ENCODE data around the gene SLC25A40. TPM values are rescaled to one million over a fixed set of nuclear protein-coding genes. Genes with fewer than 3 reads are reported as not detected.
A peak's percentile ranks its signal among the peaks of the same experiment; 100 is the strongest.

Gene SLC25A40
- total and polyA plus RNA-seq, 2 experiments from 2014 or later, result 6.3 to 19.0 TPM

GRCh38 chr7:87818336-87818735 is 57.8 kb downstream of the SLC25A40 start:
- no peak for DNase-seq
- Histone ChIP-seq H3K4me2 (ENCODE audit: unreplicated experiment) (no peak overlapping the region), H2AFZ (no peak overlapping the region), H3K4me3 (no peak overlapping the region), H3K9me3 (ENCODE audit: low read depth) (no peaks in the 10 kb centered on the region), H3K27me3 (replicated peaks; ENCODE audit: insufficient read depth) (no peaks in the 10 kb centered on the region), H3K9me2 (ENCODE audit: insufficient read depth) (no peaks in the 10 kb centered on the region), H3K27ac (no peak overlapping the region), H3K4me1 (ENCODE audit: insufficient read depth) (no peaks in the 10 kb centered on the region), H4K20me1 (ENCODE audit: insufficient read depth) (no peaks in the 10 kb centered on the region), H3F3A (ENCODE audit: insufficient read depth) (no peaks in the 10 kb centered on the region), H3K79me2 (ENCODE audit: insufficient read depth) (no peaks in the 10 kb centered on the region), H3K9ac (no peak overlapping the region), H3K36me3 (ENCODE audit: low read depth) (no peaks in the 10 kb centered on the region)
- in situ Hi-C loops (cut with MboI), result no loop called here
- TF ChIP-seq EZH2phosphoT487 (IDR thresholded peaks at IDR 0.05; ENCODE audit: insufficient read depth, low read depth), result no peak
- TF ChIP-seq EZH2 (IDR thresholded peaks at IDR 0.05; ENCODE audit: insufficient read depth, poor library complexity, severe bottlenecking), result no peak

- H3K27ac ChIP-seq, result no peak overlapping the region
- TF ChIP-seq EZH2phosphoT487 (IDR thresholded peaks at IDR 0.05; ENCODE audit: insufficient read depth, low read depth) (no peak), EZH2 (IDR thresholded peaks at IDR 0.05; ENCODE audit: insufficient read depth, poor library complexity, severe bottlenecking) (no peak)
- no peaks in the 10 kb centered on the region for H3K9me2 ChIP-seq (ENCODE audit: insufficient read depth)
- no peak for DNase-seq
- WGBS, 2 experiments (ENCODE audit: low coverage in 1 of 2, low lambda C conversion rate in 2 of 2, missing lambda C conversion rate in 2 of 2), result 84 to 89% methylated on average over 1 of the region's 1 CpG
- H3K4me1 ChIP-seq (ENCODE audit: insufficient read depth), result no peaks in the 10 kb centered on the region
- in situ Hi-C loops (cut with MboI), result no loop called here
- no peak overlapping the region for H2AFZ ChIP-seq
- H3F3A ChIP-seq (ENCODE audit: insufficient read depth), result no peaks in the 10 kb centered on the region
- H3K4me2 ChIP-seq (ENCODE audit: unreplicated experiment), result no peak overlapping the region
- no peak overlapping the region for H3K4me3 ChIP-seq
- H3K9ac ChIP-seq, result no peak overlapping the region
- H3K79me2 ChIP-seq (ENCODE audit: insufficient read depth), result no peaks in the 10 kb centered on the region
- no peaks in the 10 kb centered on the region for H3K9me3 ChIP-seq (ENCODE audit: low read depth)
- no peaks in the 10 kb centered on the region for H3K36me3 ChIP-seq (ENCODE audit: low read depth)
- no peaks in the 10 kb centered on the region for H4K20me1 ChIP-seq (ENCODE audit: insufficient read depth)
- H3K27me3 ChIP-seq (replicated peaks; ENCODE audit: insufficient read depth), result no peaks in the 10 kb centered on the region
Measured at GRCh38 chr7:87816389-87816788, 59.8 kb downstream of the SLC25A40 start.

GRCh38 chr7:87810726-87811125 is 65.4 kb downstream of the SLC25A40 start:
- in situ Hi-C loops (cut with MboI), result no loop called here
- 71 to 73% methylated on average over 2 of the region's 2 CpGs for WGBS, 2 experiments (ENCODE audit: low coverage in 1 of 2, low lambda C conversion rate in 2 of 2, missing lambda C conversion rate in 2 of 2)
- Histone ChIP-seq H2AFZ (no peak overlapping the region), H3K4me2 (ENCODE audit: unreplicated experiment) (no peak overlapping the region), H3K9me3 (ENCODE audit: low read depth) (no peaks in the 10 kb centered on the region), H3K4me3 (no peak overlapping the region), H3K79me2 (ENCODE audit: insufficient read depth) (no peaks in the 10 kb centered on the region), H3K27ac (no peak overlapping the region), H3K9ac (no peak overlapping the region), H3F3A (ENCODE audit: insufficient read depth) (no peaks in the 10 kb centered on the region), H3K9me2 (ENCODE audit: insufficient read depth) (no peaks in the 10 kb centered on the region), H3K27me3 (replicated peaks; ENCODE audit: insufficient read depth) (no peaks in the 10 kb centered on the region), H4K20me1 (ENCODE audit: insufficient read depth) (no peaks in the 10 kb centered on the region), H3K36me3 (ENCODE audit: low read depth) (no peaks in the 10 kb centered on the region), H3K4me1 (ENCODE audit: insufficient read depth) (no peaks in the 10 kb centered on the region)
- TF ChIP-seq EZH2 (IDR thresholded peaks at IDR 0.05; ENCODE audit: insufficient read depth, poor library complexity, severe bottlenecking) (no peak), EZH2phosphoT487 (IDR thresholded peaks at IDR 0.05; ENCODE audit: insufficient read depth, low read depth) (no peak)
- no peak for DNase-seq

- H3K27ac ChIP-seq, result no peak overlapping the region
- no peaks in the 10 kb centered on the region for H3K4me1 ChIP-seq (ENCODE audit: insufficient read depth)
- no peak for DNase-seq
- H3K9me2 ChIP-seq (ENCODE audit: insufficient read depth), result no peaks in the 10 kb centered on the region
- no peak overlapping the region for H3K4me2 ChIP-seq (ENCODE audit: unreplicated experiment)
- no peaks in the 10 kb centered on the region for H4K20me1 ChIP-seq (ENCODE audit: insufficient read depth)
- no peaks in the 10 kb centered on the region for H3K9me3 ChIP-seq (ENCODE audit: low read depth)
- H3K36me3 ChIP-seq (ENCODE audit: low read depth), result no peaks in the 10 kb centered on the region
- H2AFZ ChIP-seq, result 0 out of 2 replicates have a peak overlapping the region, but pooled peaks have one; percentile 3
- no peaks in the 10 kb centered on the region for H3K27me3 ChIP-seq (replicated peaks; ENCODE audit: insufficient read depth)
- no peaks in the 10 kb centered on the region for H3K79me2 ChIP-seq (ENCODE audit: insufficient read depth)
- 5 to 14% methylated on average over 1 of the region's 1 CpG for WGBS, 2 experiments (ENCODE audit: low coverage in 1 of 2, low lambda C conversion rate in 2 of 2, missing lambda C conversion rate in 2 of 2)
- H3K4me3 ChIP-seq, result no peak overlapping the region
- no peak overlapping the region for H3K9ac ChIP-seq
- in situ Hi-C loops (cut with MboI), result no loop called here
- no peaks in the 10 kb centered on the region for H3F3A ChIP-seq (ENCODE audit: insufficient read depth)
- TF ChIP-seq EZH2phosphoT487 (IDR thresholded peaks at IDR 0.05; ENCODE audit: insufficient read depth, low read depth) (no peak), EZH2 (IDR thresholded peaks at IDR 0.05; ENCODE audit: insufficient read depth, poor library complexity, severe bottlenecking) (no peak)
Measured at GRCh38 chr7:87810130-87810529, 66.0 kb downstream of the SLC25A40 start.

- in situ Hi-C loops (cut with MboI), result no loop called here
- no peak for DNase-seq
Measured at GRCh38 chr7:87806150-87806549, 70.0 kb downstream of the SLC25A40 start.

More at GRCh38 chr7:87806150-87806549, 70.0 kb downstream of the SLC25A40 start:
- no peak for TF ChIP-seq EZH2 (IDR thresholded peaks at IDR 0.05; ENCODE audit: insufficient read depth, poor library complexity, severe bottlenecking)
- no peak for TF ChIP-seq EZH2phosphoT487 (IDR thresholded peaks at IDR 0.05; ENCODE audit: insufficient read depth, low read depth)
- Histone ChIP-seq H2AFZ (no peak overlapping the region), H3K9me3 (ENCODE audit: low read depth) (no peaks in the 10 kb centered on the region), H3K4me3 (no peak overlapping the region), H3K9ac (no peak overlapping the region), H3K36me3 (ENCODE audit: low read depth) (no peaks in the 10 kb centered on the region), H3K27me3 (replicated peaks; ENCODE audit: insufficient read depth) (no peaks in the 10 kb centered on the region), H3K9me2 (ENCODE audit: insufficient read depth) (no peaks in the 10 kb centered on the region), H3K79me2 (ENCODE audit: insufficient read depth) (no peaks in the 10 kb centered on the region), H3K4me2 (ENCODE audit: unreplicated experiment) (no peak overlapping the region), H3K27ac (no peak overlapping the region), H4K20me1 (ENCODE audit: insufficient read depth) (no peaks in the 10 kb centered on the region), H3K4me1 (ENCODE audit: insufficient read depth) (no peaks in the 10 kb centered on the region), H3F3A (ENCODE audit: insufficient read depth) (no peaks in the 10 kb centered on the region)
